Uterine smooth muscle cell (primary cell): ENCODE data around the gene BSCL2. TPM values are rescaled to one million over a fixed set of nuclear protein-coding genes. Genes with fewer than 3 reads are reported as not detected.

Experiments used
- total RNA-seq: library from RNA; depleted of rRNA; stranded (reverse); fragments of >200 nt; gene quantifications from 2 replicates; pipeline ENCODE4 v1.2.3, GENCODE V29; 2014

The BSCL2 gene
- total RNA-seq, result 37.4 and 39.5 TPM in 2 replicates

GRCh38 chr11:62707277-62707861 lies at the start of gene BSCL2, which contains the start of gene GNG3:
Gene BSCL2, minus strand, starts transcription at chr11:62707424. Its CDS starts 229 bp downstream, at chr11:62707195.
Gene GNG3, plus strand, starts transcription at chr11:62707676. Its CDS starts 620 bp downstream, at chr11:62708296.

GRCh38 chr11:62753736-62754603 lies 46.7 kb upstream of the BSCL2 start, which contains the start of gene ZBTB3:
Gene ZBTB3, minus strand, starts transcription at chr11:62754160. Its CDS starts 496 bp downstream, at chr11:62753664.

DNA sequence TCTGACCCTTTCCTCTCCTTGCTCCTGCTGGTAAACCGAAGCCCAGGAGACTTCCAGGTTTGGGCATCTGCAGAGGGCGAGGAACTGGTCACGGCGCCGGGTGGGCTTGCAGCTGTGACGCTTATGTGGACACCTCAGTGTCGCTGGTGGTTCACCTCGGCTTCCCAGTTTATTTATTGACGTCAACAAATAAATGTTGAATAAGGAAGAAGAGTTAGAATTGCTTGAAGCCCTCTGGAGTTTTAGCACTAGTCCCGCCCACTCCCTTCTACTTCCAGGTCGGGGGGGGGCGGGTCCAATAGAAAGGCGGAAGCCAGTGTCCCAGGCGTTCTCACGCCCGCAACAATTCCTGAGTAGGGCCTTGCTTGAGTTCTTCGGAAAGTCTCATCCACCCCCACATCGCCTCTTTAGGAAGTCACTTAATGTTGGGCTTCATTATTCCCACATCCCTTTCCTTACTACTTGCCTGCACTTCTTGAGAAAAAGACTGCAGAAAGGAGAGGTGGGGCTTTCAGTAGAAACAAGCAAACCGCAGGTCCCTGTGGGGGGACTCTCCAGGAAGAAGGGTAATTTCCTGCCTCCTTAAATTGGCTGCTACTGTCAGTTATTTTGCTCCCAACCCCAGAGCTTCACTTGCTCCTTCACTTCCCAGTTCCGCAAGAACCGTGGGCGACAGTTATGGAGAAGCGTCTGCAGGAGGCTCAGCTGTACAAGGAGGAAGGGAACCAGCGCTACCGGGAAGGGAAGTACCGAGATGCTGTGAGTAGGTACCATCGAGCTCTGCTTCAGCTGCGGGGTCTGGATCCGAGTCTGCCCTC lies 21.2 kb upstream of the BSCL2 start, which contains the start of gene TTC9C:
TTC9C (plus strand) TSS at position 316 of the 818 bp plus-strand sequence; CDS start at position 679, 363 bp downstream.

GRCh38 chr11:62727165-62727871 lies 20.1 kb upstream of the BSCL2 start, which contains the start of gene HNRNPUL2:
Gene HNRNPUL2, minus strand, starts transcription at chr11:62727457. Its CDS starts 301 bp downstream, at chr11:62727156.

DNA sequence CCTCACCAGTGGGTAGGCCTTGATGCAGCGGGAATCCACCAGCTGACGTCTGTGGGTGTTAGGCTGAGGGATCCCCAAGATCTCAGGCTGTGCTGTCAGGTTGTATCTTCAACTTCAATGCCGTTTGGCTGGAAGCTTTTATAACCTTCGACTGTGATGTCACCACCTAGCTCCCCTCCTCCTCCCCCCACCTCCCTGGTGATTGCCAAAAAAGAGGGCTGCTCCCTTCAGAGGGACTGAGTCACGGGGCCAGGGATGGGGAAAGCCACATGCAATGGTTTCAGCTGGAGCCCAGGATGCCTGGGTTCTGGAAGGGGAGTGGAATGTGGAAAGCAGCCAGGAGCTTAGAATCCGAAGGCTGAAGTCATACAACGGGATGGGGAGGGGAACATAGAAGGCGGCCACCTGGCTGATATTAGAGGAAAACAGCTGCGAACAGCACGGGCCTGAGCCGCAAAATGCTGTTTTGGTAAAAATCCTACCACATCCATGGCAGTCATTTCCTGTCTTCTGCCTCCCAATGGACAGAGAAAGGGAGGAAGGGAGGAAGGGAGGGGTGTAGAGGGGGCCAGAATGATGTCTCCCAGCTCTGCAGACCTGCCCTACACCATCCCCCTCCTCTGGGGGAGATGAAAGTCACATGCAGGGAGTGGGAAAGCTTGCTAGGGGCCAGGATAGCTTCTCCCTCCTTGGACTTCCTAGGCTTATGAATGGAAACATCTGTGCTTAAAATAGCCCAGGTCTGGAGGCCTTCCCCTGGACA lies 17.6 kb downstream of the BSCL2 start, which contains the start of gene LRRN4CL:
LRRN4CL (minus strand) TSS at position 110 of the 763 bp plus-strand sequence. CDS start 1,022 bp downstream, outside the sequence.

DNA sequence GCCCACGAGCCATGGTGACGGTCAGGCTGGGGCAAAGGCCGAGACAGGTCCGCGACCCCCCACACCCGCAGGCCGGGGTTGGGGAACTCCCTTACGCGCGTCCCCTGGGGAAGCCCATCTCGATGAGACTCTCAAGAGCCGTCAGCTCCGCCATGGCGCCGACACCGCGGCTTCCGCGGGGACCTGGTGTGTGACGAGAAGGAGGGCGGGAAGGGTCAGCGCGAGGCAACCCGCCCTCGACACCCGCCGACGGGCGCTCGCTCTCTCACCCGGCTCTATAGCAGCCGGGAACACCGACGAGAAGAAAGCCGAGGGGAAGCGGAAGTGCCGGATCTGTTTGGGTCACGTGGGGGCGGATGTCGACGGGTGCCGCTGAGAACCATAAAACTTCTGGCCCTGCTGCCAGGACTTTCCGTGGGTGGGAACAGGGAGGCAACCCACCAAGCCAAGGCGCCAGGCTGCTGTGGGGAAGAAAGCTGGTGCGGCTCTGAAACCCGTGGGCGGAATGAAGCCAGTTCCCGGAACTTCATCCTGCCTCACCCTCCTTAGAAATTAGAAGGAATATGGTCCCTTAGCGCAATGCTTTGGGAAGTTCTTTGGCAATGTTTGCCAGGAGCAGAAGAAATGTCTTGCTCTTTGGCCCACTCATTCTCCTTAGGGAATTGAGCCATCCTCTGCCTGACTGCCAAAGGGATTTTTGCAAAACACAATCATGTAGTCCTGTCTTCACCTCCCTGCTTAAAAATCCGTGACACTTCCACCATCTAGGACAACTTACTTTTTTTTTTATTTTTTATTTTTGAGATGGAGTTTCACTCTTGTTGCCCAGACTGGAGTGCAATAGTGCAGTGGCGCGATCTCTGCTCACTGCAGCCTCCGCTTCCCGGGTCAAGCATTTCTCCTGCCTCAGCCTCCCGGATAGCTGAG lies 28.2 kb downstream of the BSCL2 start, which contains the start of gene UBXN1:
UBXN1 (minus strand) TSS at position 304 of the 927 bp plus-strand sequence; CDS start at position 154, 150 bp downstream.

DNA sequence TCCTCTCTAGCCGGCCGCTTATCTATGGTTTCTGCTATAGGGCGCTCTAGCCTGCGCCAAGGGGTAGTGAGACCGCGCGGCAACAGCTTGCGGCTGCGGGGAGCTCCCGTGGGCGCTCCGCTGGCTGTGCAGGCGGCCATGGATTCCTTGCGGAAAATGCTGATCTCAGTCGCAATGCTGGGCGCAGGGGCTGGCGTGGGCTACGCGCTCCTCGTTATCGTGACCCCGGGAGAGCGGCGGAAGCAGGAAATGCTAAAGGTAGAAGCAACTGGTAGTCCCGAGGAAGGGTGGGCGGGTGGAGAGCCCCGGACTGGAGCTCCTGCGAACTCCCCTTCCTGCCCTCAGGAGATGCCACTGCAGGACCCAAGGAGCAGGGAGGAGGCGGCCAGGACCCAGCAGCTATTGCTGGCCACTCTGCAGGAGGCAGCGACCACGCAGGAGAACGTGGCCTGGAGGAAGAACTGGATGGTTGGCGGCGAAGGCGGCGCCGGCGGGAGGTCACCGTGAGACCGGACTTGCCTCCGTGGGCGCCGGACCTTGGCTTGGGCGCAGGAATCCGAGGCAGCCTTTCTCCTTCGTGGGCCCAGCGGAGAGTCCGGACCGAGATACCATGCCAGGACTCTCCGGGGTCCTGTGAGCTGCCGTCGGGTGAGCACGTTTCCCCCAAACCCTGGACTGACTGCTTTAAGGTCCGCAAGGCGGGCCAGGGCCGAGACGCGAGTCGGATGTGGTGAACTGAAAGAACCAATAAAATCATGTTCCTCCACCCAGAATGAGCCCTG lies 35.4 kb downstream of the BSCL2 start, which contains the start of the genes LBHD1 and UQCC3:
LBHD1 (minus strand) TSS at position 660 of the 782 bp plus-strand sequence. CDS start 2,236 bp downstream, outside the sequence.
UQCC3 (plus strand) TSS at position 66 of the 782 bp plus-strand sequence; CDS start at position 139, 73 bp downstream.

GRCh38 chr11:62665075-62665598 lies 42.1 kb downstream of the BSCL2 start, which contains the start of the genes C11orf98 and CSKMT:
Gene C11orf98, minus strand, starts transcription at chr11:62665210. Its CDS starts 41 bp downstream, at chr11:62665169.
Gene CSKMT, plus strand, starts transcription at chr11:62665312. Its CDS starts 568 bp downstream, at chr11:62665880.

GRCh38 chr11:62645946-62646824 lies 61.0 kb downstream of the BSCL2 start, which contains the start of gene GANAB:
Gene GANAB, minus strand, starts transcription at chr11:62646613. Its CDS starts 14 bp downstream, at chr11:62646599.

Other genes with a start within 250 kb of the BSCL2 start
- gene AHNAK, start 160.6 kb downstream of the BSCL2 start, total RNA-seq, result 598 and 812 TPM in 2 replicates
- gene EEF1G, start 133.5 kb downstream of the BSCL2 start, total RNA-seq, result 1,010 and 1,304 TPM in 2 replicates
- 7.0 TPM in 2 replicates for gene TUT1, start 115.9 kb downstream of the BSCL2 start, total RNA-seq
- 97.1 and 125 TPM in 2 replicates for gene MTA2, start 105.6 kb downstream of the BSCL2 start, total RNA-seq
- gene EML3, start 94.6 kb downstream of the BSCL2 start, total RNA-seq, result 11.6 and 14.0 TPM in 2 replicates
- gene ROM1, start 94.2 kb downstream of the BSCL2 start, total RNA-seq, result 2.3 and 2.9 TPM in 2 replicates
- 34.3 and 50.9 TPM in 2 replicates for gene B3GAT3, start 85.4 kb downstream of the BSCL2 start, total RNA-seq
- gene GANAB, start 60.8 kb downstream of the BSCL2 start, total RNA-seq, result 315 and 475 TPM in 2 replicates
- 22.9 and 24.5 TPM in 2 replicates for gene INTS5, start 54.1 kb downstream of the BSCL2 start, total RNA-seq
- 24.6 and 35.6 TPM in 2 replicates for gene C11orf98, start 42.2 kb downstream of the BSCL2 start, total RNA-seq
- gene CSKMT, start 42.1 kb downstream of the BSCL2 start, total RNA-seq, result 4.2 and 9.4 TPM in 2 replicates
- 12.0 and 12.6 TPM in 2 replicates for gene UQCC3, start 35.8 kb downstream of the BSCL2 start, total RNA-seq
- 2.7 and 3.3 TPM in 2 replicates for gene LBHD1, start 35.2 kb downstream of the BSCL2 start, total RNA-seq
- 99.4 and 126 TPM in 2 replicates for gene UBXN1, start 28.4 kb downstream of the BSCL2 start, total RNA-seq
- 12.2 and 23.5 TPM in 2 replicates for gene LRRN4CL, start 17.9 kb downstream of the BSCL2 start, total RNA-seq
- not detected in 2 replicates for gene GNG3, start 252 bp upstream of the BSCL2 start, total RNA-seq
- 9.6 and 16.4 TPM in 2 replicates for gene HNRNPUL2, start 20.0 kb upstream of the BSCL2 start, total RNA-seq
- 30.0 and 35.2 TPM in 2 replicates for gene TTC9C, start 21.1 kb upstream of the BSCL2 start, total RNA-seq
- 14.5 and 15.6 TPM in 2 replicates for gene ZBTB3, start 46.7 kb upstream of the BSCL2 start, total RNA-seq
- gene POLR2G, start 54.2 kb upstream of the BSCL2 start, total RNA-seq, result 66.9 and 68.8 TPM in 2 replicates
- 29.2 and 30.7 TPM in 2 replicates for gene TAF6L, start 64.0 kb upstream of the BSCL2 start, total RNA-seq
- gene TMEM179B, start 80.0 kb upstream of the BSCL2 start, total RNA-seq, result 19.0 and 25.5 TPM in 2 replicates
- 21.8 and 24.1 TPM in 2 replicates for gene TMEM223, start 84.6 kb upstream of the BSCL2 start, total RNA-seq
- 26.4 and 28.4 TPM in 2 replicates for gene NXF1, start 98.0 kb upstream of the BSCL2 start, total RNA-seq
- gene STX5, start 124.6 kb upstream of the BSCL2 start, total RNA-seq, result 42.4 and 52.6 TPM in 2 replicates
- not detected in 2 replicates for gene TEX54, start 125.4 kb upstream of the BSCL2 start, total RNA-seq
- 48.4 and 68.5 TPM in 2 replicates for gene WDR74, start 132.2 kb upstream of the BSCL2 start, total RNA-seq
- gene SLC3A2, start 173.5 kb upstream of the BSCL2 start, total RNA-seq, result 348 and 637 TPM in 2 replicates
- gene CHRM1, start 213.9 kb upstream of the BSCL2 start, total RNA-seq, result not detected in 2 replicates